Fibroblast of peridontal ligament (primary cell): Measurements from ENCODE around the gene PXT1.

ENCODE experiments used
- DNase-seq: peaks from one replicate; pipeline ENCODE4 v3.0.0-alpha.2; 2010; ENCODE audit errors: extremely low read depth

The PXT1 gene

GRCh38 chr6:36387440-36388303 is 55.0 kb downstream of the PXT1 start, which contains the start of gene ETV7:
Gene ETV7, minus strand, starts transcription at chr6:36387669. Its CDS starts 128 bp downstream, at chr6:36387541.
- DNase-seq: peak; percentile 23

GRCh38 chr6:36386495-36387439 is 55.9 kb downstream of the PXT1 start:
- DNase-seq: peak; percentile 73

GRCh38 chr6:36384095-36384494 is 58.6 kb downstream of the PXT1 start:
- DNase-seq: no peak

- no peak for DNase-seq
Measured at GRCh38 chr6:36383606-36384005, 59.0 kb downstream of the PXT1 start.

GRCh38 chr6:36382976-36383375 is 59.7 kb downstream of the PXT1 start:
- no peak for DNase-seq

- DNase-seq: no peak
Measured at GRCh38 chr6:36381502-36382389, 60.9 kb downstream of the PXT1 start.

- no peak for DNase-seq
Measured at GRCh38 chr6:36380166-36380565, 62.5 kb downstream of the PXT1 start.

GRCh38 chr6:36378936-36379335 is 63.7 kb downstream of the PXT1 start:
- no peak for DNase-seq

- DNase-seq: no peak
Measured at GRCh38 chr6:36378243-36378920, 64.3 kb downstream of the PXT1 start.

- DNase-seq: no peak
Measured at GRCh38 chr6:36377594-36377993, 65.1 kb downstream of the PXT1 start.

GRCh38 chr6:36376742-36377141 is 65.9 kb downstream of the PXT1 start:
- DNase-seq: no peak

- no peak for DNase-seq
Measured at GRCh38 chr6:36376183-36376582, 66.5 kb downstream of the PXT1 start.

GRCh38 chr6:36375644-36376155 is 67.0 kb downstream of the PXT1 start:
- no peak for DNase-seq

GRCh38 chr6:36374972-36375371 is 67.7 kb downstream of the PXT1 start:
- DNase-seq: peak; percentile 35

- no peak for DNase-seq
Measured at GRCh38 chr6:36374194-36374593, 68.5 kb downstream of the PXT1 start.

- DNase-seq: no peak
Measured at GRCh38 chr6:36373368-36374019, 69.2 kb downstream of the PXT1 start.

GRCh38 chr6:36372088-36372487 is 70.6 kb downstream of the PXT1 start:
- DNase-seq: no peak

GRCh38 chr6:36371211-36371610 is 71.4 kb downstream of the PXT1 start:
- no peak for DNase-seq

GRCh38 chr6:36370638-36371037 is 72.0 kb downstream of the PXT1 start:
- no peak for DNase-seq
